Measurements from ENCODE around the gene SEPHS1.
"Not testable (repeated sequence)": the region's sequence is repeated elsewhere in the genome, so short reads cannot be mapped to it uniquely, and the experiment has no call there.

Gene SEPHS1, protein sequence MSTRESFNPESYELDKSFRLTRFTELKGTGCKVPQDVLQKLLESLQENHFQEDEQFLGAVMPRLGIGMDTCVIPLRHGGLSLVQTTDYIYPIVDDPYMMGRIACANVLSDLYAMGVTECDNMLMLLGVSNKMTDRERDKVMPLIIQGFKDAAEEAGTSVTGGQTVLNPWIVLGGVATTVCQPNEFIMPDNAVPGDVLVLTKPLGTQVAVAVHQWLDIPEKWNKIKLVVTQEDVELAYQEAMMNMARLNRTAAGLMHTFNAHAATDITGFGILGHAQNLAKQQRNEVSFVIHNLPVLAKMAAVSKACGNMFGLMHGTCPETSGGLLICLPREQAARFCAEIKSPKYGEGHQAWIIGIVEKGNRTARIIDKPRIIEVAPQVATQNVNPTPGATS

DNA sequence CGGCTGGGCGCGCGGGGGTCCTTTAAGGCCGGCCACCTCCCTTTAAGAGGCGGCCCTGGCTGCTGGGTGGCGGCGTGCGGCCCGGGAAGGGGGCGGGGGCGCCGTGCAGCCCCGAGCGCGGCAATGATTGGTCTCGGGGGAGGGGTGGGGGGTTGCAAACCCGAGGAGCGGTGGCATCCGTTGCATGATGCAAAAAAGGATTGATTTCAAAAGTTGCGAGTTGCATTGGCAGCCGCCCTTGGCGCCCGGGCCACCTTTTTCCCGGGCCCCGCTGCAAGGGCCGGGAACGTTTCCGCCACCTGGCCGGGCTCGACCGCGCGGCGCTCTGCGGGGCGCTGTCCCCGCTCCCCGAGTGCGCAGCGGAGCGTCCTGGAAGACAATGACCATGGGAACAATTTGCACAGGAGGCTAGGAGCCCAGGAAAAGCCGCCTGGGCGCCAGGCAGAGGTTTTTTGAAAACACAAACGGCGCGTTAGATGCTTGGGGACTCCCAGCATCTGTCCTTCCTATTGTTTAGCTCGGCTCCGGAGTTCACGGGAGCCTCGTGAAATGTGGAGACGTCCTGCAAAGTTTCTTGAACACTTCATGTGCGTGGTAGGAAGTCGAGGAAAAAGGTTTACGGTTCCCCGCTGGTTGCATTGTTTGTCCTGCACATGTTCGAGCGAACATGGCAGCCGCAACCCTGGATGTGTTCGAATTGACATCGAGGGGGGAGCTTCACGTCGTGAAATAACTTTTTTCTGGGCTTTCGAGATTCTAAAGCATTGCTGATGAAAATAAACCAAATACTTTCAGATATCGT, at the start of gene SEPHS1:
Gene SEPHS1, minus strand, starts transcription at position 78 of the 802 bp plus-strand sequence. CDS start 3,343 bp downstream, outside the sequence.
- DNase-seq: peak; percentile 36

DNA sequence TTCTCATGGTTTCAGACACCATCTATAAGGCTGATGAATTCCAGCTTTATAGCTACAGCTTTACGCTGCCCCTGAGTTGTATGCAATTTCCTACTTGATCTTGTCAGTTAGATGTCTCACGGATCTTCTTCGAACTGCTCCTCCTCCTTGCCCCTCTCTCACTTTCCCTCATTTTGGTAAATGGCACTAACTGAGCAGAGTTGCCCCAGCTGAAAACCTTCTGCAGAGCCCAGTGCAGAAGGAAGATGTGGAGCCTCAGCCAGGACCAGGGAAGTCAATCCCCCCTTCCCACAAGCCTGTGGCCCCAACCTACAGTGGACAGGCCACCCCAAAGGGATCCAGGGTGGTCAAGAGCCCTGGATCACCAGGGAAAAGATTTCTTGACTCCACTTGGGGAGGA, 49.0 kb upstream of the SEPHS1 start:
- DNase-seq: no peak

DNA sequence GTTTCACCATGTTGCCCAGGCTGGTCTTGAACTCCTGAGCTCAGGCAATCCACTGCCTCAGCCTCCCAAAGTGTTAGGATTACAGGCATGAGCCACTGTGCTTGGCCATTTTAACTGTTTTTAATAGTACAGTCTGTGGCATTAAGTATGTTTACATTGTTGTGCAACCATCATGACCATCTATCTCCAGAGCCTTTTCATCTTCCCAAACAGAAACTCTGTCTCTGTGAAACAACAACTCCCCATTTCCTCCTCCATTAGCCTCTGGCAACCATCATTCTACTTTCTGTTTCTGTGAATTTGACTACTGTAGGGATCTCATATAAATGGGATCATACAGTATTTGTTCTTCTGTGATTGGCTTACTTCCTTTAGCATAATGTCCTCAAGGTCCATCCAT, 48.3 kb upstream of the SEPHS1 start:
- no peak for DNase-seq

DNA sequence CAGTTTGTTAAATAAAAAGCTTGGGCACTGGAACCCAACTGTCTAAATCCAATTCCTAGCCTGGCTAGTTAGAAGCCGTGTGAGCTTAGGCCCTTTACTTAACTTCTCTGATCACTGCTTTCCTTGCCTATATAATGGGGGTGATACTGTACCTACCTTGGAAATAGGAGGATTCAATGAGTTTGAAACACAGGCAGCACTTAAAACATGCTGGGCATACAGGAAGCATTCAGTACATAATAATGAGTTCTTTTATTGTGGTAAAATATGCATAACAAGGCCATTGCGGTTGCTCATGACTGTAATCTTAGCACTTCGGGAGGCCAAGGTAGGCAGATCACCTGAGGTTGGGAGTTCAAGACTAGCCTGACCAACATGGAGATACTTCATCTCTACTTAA, 47.4 kb upstream of the SEPHS1 start:
- no peak for DNase-seq

DNA sequence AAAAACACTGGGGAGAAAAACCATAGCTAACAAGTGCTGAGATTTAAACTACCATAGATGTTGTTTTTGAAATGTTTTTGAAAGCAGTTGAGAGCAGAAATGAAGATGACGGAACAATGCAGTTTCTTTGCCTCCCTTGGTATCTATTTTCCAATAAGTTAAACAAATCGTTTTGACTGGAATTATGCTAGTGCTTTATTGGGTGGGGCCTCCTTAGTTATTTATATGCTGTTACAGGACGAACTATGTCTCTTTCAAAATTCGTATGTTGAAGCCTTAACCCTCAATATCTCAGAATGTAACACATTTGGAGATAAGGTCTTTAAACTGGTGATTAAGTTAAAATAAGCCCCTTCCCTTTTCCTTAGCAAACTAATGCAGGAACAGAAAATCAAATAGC, 45.5 kb upstream of the SEPHS1 start:
- no peak for DNase-seq

DNA sequence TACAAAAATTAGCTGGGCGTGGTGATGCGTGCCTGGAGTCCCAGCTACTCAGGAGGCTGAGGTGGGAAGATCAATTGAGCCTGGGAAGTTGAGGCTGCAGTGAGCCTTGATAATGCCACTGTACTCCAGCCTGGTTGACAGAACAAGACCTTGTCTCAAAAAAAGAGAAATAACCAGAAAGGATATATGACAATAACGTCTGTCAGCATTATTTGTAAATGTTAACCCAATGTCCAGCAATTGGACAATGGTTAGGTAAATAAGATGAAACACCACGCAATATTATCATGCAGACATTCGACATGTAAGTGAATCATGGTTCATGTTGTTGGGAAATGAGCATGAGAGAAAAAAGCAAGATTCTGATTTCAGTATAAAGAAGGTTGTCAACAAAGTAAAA, 44.6 kb upstream of the SEPHS1 start:
- DNase-seq: no peak

DNA sequence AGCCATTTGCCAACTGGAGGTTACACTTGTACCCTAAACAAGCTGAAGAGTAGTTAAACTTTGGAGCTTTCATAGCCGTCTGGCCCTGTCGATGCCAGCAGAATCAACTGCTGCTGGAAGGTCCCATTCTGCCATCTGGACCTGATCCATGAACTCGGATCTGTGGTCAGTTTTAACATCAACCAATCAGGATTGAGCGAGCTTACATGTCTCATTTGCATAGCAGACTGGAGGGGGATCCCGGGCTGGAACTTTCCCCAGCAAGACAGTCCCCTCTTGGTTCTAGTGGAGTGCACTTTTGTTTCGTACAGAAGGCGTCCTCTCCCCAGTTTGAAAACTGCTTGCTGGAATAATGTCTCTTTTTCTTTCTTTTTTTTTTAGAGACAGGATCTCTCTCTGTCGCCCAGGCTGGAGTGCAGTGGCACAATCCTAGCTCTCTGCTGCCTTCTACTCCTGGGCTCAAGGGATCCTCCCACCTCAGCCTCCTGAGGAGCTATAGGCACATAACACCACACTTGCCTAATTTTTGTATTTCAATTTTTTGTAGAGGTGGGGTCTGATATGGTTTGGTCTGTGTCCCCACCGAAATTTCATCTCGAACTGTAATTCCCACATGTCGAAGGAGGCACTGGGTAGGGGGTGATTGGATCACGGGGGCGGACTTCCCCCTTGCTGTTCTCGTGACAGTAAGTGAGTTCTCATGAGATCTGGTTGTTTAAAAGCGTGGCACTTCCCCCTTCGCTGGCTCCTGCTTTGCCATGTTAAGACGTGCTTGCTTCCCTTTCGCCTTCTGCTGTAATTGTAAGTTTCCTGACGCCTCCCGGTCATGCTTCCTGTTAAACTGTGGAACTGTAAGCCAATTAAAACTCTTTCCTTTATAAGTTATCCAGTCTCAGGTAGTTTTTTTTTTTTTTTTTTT, 42.8 kb upstream of the SEPHS1 start:
- DNase-seq: no peak

DNA sequence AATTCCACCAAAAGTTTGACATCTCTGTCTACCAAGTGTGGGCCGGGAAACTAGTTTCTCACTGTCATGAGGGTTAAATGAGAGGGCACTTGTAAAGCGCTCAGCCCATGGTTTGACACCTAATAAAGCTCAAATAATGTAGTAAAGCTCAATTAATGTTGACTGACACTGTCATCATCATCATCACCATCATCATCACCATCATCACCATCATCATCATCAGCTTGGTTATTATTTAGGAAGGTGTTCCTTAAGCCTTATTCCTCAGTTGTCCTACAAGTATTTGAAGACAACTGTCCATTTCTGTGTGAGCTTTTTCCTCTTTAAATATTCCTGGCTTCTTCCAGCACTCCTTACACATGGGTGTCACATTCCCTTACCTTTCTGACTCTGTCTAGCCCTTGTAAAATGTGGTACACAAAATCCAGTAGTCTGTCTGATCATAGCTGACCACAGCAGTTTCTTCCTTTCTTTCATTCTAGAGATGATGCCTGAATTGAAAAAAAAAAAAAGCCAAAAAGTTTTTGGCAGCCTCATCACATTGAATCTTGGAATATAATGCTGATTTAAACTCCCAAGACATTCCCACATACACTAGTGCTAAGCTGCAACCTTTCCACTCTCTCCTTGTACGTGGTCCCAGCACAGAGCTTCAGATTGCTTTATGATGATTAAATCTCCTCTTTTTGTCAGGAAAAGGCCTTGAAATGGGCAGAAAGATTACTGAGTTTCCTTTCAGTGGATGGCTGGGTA, 40.6 kb upstream of the SEPHS1 start:
- DNase-seq: no peak

DNA sequence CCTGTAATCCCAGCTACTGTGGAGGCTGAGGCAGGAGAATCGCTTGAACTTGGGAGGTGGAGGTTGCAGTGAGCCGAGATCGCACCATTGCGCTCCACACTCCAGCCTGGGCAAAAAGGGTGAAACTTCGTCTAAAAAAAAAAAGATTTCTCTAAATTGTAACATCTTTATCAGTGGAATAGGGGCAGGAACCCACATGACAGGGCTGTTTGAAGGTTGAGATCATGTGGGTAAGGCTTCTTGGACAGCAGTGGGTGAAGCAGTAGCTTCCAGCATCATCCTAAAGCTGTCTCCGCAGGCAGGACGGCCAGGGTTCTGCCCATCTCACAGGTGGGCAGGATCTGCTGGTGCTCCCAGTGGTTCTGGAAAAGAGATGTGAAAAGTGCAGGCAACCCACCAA, 37.9 kb upstream of the SEPHS1 start:
- no peak for DNase-seq

DNA sequence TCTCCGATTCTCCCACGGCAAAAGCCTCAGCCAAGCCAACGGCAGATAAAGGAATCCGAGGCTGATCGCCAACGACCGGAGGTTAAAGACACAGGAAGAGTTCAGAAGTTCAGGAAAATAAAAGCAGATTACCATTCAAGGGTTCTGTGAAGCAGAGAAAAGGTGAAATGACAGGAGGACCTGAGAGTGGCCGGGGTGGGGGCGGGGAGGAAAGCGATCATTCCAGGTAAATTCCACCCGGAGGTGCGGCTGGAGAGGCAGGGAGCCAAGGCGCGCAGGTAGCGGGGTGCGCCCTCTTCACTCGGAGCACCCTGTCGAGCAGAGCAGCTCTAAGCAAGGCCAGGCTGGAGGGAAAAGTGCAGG, 35.3 kb upstream of the SEPHS1 start:
- no peak for DNase-seq

DNA sequence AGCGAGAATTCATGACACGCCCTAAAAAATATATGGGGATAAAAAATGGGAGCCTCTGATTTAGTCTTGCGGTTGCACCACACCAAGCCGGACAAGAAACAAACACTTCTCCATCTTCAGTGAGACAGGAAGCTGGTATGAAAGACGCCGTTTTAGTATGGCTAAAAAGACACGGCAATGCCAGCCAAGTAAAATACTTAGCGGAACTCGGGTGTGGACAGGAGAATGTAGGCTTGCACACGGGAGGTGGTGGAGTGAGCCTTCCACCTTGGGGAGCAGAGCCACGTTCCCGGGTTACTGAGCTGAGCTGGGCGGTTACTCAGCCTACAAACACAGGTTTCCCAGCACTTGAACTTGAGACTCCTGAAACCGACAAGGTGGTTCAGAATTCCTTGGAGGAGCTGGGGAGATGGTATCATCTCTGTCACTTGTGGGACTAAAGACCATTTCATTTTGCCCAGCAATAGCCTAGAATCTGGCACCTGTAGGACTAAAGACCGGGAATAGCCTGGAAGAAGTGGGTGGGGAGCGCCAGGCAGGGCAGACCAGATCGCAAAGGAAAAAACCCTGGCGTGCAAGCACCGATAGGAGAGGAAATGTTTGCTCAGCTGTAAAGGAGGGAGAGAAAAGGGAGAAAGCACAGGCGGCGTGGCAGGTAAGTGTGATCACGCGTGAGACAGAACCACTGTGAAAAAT, 34.8 kb upstream of the SEPHS1 start:
- DNase-seq: no peak

DNA sequence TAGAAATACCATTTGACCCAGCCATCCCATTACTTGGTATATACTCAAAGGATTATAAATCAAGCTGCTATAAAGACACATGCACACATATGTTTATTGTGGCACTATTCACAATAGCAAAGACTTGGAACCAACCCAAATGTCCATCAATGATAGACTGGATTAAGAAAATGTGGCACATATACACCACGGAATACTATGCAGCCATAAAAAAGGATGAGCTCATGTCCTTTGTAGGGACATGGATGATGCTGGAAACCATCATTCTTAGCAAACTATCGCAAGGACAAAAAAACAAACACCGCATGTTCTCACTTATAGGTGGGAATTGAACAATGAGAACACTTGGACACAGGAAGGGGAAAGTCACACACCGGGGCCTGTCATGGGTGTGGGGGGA, 31.0 kb upstream of the SEPHS1 start:
- DNase-seq: not testable (repeated sequence)

DNA sequence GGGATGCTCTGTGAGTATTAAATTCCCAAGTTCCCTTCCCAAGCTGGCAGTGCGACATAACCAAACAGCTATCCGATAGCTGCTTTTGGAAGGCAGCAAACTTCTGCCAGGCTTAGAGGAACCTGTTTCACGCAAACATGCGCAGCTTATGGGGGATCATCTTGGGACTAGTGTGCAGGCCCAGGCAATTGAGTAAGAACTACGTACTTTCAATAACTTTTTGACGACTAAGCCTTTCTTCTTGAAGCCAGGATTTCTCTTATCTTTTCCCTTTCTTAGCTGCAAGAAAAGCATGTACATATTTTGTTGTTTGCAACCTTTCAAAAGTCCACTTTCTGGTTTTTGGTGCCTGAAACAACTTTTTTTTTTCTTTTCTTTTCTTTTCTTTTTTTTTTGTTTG, 28.7 kb upstream of the SEPHS1 start:
- DNase-seq: no peak

DNA sequence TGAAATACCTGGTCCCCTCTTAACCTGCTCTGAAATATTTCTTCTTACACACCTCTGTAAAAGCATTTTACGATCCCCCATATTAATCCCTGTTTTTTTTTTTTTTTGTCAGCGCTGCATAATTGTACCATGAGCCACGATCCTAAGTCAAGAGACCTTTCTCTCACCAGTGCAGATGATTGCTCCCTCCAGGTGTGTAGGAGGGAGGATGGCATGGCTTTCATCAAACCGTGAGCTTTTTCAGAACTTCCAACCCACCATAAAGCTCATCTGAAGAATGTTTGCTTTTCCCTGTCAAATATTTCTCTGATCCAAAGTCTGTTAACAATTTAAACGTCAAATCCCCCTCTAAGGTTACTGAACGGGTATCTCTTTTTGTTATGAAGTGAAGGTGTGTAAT, 28.2 kb upstream of the SEPHS1 start:
- DNase-seq: no peak

DNA sequence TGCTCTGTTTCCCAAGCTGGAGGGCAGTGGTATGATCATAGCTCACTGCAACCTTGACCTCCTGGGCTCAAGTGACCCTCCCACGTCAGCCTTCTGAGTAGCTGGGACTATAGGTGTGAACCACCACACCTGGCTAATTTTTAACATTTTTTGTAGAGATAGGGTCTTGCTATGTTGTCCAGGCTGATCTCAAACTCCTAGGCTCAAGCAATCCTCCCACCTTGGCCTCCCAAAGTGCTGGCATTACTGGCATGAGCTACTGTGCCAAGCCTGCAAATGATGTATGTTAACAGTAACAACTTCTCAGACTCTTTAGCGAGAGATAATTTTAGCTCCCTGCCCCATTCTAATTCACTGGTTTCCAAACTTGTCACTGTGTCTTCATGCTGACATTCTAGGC, 27.7 kb upstream of the SEPHS1 start:
- DNase-seq: no peak

DNA sequence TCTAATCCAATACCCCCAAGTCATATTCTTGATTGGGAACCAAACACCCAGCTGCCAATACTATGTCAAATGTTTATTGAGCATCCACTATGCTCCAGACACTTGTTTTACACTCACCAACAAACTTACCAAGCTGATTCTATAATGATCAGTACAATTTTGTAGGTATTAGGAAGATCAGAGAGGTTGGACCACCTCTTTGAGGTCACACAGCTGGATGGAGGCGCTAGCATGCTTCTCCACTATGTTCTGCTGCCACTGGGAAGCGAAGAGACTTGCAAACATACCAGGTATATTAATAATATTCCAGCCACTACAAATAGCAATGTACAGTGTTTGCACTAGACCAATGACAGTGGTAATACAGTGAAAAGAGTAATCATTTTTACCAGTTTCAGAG, 25.6 kb upstream of the SEPHS1 start:
- no peak for DNase-seq

DNA sequence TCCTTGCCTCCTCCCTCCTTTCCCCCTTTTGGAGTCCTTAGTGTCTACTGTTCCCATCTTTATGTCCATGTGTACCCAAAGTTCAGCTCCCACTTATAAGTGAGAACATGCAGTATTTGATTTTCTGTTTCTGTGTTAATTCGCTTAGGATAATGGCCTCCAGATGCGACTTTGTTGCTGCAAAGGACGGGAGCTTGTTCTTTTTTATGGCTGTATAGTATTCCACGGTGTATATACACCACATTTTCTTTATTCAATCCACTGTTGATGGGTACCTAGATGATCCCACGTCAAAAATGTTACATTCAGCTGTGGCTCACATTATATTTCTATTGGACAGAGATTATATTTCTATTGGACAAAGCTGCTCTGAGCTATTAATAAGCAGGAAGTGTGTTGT, 24.4 kb upstream of the SEPHS1 start:
- no peak for DNase-seq

DNA sequence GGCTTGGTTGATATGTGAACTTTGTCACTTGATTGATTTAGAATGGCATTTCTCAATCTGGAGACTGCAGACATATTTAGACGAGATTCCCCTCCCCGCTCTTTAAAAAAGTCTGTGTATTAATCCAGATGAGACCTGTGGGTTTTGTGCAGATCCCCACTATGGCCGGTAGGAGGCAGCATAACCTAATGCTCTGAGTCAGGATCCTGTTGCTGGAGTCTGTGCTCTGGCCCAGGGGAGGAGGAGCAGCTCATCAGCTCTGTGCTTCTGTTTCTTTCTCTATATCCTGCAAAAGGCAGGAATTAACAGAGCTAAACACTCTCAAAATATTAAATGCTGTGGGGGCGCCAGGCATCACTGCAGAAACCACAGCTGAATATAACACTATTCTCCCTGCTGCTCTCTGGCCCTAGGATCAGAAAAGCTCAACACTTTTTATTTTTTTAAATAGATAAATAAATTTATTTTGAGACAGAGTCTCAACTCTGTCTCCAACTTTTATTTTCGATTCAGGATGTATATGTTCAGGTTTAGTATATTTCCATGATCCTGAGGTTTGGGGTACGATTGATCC, 23.9 kb upstream of the SEPHS1 start:
- DNase-seq: peak; percentile 66

DNA sequence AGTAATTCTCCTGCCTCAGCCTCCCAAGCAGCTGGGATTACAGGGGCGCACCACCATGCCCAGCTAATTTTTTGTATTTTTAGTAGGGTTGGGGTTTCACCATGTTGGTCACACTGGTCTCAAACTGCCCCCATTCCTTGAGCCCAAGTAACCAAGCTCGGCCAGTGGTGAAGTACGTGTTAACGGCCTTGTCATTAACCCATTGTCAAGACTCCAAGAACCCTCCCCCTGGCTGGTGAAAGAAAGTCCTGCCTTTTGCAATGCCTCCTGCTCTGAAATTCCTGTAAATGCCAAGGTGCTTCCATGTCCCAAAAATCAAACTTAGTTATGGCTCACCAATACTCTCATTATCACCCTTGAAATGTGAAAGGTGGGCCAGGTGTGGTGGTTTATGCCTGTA, 18.8 kb upstream of the SEPHS1 start:
- no peak for DNase-seq

DNA sequence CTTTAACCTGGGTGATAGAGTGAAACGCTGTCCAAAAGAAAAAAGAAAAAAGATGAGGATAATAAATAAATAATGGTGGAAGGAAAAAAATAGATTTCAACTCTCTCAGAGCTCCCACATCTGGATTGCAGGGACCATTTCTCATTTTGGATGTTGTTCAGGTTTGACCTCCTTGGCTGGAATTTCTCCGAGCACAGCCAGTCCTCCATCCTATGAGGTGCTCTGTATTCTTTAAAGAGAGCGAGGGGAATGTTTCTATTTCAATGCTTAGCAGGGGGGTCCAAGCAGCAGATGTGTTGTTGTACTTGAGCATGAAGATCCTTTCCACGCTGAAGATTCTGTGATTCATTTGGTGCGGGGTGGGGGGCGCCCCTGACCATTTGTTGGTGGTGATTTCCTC, 17.7 kb upstream of the SEPHS1 start:
- DNase-seq: no peak

DNA sequence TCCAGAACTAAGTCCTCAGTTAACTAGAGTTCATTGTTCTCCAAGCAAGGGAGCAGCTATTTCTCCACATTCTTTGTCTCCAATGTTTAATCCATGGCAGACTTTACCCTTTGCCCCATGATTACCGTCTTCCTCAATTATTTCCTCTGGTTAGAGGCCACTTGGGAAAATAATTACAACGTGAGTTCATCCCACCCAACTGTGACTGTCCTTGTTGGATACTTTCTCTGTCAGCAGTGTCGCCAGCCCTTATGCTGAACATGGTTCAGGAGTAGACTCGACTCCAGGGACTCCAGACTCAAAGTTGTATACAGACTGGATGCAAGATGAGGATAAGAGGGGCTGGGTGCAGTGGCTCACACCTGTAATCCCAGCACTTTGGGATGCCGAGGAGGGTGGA, 17.1 kb upstream of the SEPHS1 start:
- DNase-seq: no peak

DNA sequence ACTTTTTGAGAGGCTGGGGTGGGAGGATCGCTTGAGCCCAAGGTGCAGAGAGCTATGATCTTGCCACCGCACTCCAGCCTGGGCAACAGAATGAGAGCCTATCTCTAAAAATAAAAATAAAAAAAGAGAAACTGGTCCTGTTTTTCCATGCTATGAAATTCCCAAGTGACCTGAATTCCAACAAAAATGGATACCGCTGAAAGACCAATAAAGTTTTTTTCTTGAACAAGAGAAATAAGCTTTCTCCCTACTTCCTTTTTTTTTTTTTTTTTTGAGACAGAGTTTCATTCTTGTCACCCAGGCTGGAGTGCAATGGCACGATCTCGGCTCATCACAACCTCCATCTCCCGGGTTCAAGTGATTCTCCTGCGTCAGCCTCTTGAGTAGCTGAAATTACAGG, 12.5 kb upstream of the SEPHS1 start:
- no peak for DNase-seq

All from NCI-H526 treated with DMSO at 0.1 percent for 48 hours (cell line).